Ovary (tissue), 3 donors: ENCODE measurements around the gene FARSB.

ENCODE experiments used
- CTCF ChIP-seq, 3 donors: fragments of 450-650 bp in 2 of 3; fragments of 200-600 bp in 1 of 3; IDR thresholded peaks; one replicate each; pipeline versions ENCODE4 v1.5.1 to v1.8.0; 2016 to 2022; ENCODE audit warnings: antibody characterized with exemption in 3 of 3, mild to moderate bottlenecking in 1 of 3
- POLR2A ChIP-seq: fragments of 450-650 bp; IDR thresholded peaks from one replicate; pipeline ENCODE4 v1.6.1; 2017; ENCODE audit warnings: antibody characterized with exemption, mild to moderate bottlenecking, moderate library complexity
- donor health status: DM: no; HTN: no; CAD: no.

- TF ChIP-seq CTCF (IDR thresholded peaks at IDR 0.05) (no peak), POLR2A (no peak)
These were observed 134.8 kb downstream of the FARSB start for GRCh38 chr2:222521099-222521498.
